HPDE6-E6E7 (cell line): ENCODE measurements around the gene CRABP1.
A peak's percentile ranks its signal among the peaks of the same experiment; 100 is the strongest.

ENCODE experiments used
- DNase-seq: peaks from one replicate; pipeline ENCODE4 v3.0.0; 2011; ENCODE audit warnings: missing footprints; ENCODE audit errors: extremely low spot score

Gene CRABP1

DNA sequence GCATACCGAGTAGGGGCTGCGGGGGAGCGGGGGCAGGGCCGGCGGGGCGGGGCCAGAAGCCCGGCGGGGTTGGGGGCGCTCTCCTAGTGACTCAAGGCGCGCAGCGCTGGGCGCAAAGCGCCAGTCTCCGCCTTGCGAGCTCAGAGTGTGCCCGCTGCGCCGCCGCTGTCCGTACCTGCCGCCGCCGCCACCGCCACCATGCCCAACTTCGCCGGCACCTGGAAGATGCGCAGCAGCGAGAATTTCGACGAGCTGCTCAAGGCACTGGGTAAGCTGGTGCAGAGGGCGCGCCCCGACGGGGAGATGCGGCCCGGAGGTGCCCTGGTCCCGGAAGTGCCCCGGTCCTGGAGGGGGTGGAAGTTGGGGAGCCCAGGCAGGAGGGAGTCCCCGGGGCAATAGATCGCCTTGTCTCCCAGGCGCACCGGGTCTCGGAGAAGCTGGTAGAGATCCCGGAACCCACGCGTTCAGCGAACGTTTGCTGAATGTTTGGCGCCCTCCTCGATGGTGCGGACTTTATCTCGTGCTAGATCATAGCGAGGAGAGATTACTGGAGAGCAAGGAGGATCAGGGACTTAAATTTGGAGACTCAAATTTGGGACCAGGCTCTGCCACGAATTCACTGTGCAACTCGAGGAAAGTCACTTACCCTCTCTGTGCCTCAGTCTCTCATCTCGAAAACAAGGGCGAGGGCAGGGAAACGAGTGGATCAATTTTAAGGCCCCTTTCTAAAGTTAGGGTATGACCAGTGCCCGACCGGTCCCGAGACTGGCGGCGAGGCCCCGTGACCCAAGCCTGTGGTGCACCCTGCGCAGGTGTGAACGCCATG lies at the start of gene CRABP1:
Gene CRABP1 (plus strand): TSS at position 123 of the 826 bp plus-strand sequence. CDS start 76 bp downstream, at position 199.
- DNase-seq: no peak

DNA sequence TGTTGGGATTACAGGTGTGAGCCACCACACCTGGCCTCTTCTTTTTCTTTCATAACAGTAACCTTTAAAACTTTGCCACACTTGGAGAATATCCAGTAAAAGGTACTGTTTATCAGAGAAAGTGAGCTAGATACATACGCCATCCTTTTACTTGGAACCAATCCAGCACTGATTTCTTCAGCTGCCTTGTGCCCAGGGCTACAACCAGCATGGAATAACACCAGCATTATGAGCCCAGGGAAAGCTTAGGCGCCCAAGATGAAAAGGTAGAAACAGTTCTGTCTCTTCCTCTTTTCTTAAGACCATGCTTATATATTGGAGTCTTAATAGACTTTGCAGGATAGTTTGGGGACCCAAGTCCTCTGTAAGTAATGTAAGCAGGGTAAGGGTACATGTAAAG lies 49.1 kb upstream of the CRABP1 start:
- DNase-seq: no peak

GRCh38 chr15:78291698-78292097 lies 48.5 kb upstream of the CRABP1 start:
- DNase-seq: peak; percentile 28

DNA sequence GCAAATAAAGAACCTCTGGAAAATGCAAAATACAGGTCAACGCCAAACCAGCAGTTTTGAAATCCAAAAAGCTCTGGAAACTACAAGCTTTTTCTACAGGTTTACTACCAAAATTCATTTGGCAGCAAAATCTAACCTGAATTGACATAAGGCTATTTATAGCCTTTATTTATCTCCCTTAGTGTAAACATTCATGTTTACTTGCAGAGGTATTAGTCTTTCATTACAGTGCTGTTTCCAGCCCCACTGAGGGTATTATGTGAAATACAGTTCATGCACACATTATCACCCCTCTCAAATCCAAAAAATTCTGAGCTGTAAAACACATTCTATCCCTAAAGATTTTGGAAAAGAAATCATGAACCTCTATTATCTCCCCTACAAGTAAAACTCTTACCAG lies 47.9 kb upstream of the CRABP1 start:
- DNase-seq: no peak

DNA sequence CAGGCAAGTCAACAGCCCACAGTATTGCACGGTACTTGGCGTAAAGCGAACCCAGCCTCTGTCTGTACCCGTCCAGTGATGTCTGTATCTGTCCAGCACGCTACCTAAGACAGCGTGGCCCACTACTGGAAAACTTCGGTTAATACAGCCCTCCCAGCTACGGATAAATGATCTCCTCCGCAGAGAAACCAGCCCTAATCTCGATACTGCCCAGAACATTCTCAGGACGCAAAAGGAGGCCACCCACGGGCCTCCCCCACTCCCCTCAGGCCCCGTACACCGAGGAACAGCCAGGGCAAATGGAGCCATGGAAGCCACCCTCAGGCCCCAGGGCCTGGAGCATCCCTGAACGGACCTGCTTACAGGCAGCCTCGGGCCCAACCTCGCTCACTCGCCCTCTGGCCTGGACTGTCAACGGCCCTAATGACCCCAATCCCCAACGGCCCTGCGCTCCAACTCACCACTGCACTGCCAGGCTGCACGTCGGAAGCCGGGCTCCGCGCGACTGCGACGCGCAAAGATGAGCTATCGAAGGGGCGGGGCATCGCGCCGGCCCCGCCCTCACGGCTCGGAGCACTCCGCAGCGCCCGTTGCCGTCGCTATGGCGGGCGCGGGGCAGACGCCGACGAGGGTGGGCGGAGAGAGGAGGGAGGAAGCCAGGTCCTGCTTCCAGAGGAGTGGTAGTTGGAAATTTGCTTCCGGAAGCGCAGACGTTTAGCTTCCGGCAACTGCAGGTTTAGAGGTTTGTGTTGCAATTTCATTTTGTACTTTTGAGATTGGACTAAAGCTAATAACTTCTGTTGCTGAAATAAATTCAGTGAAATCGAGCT lies 40.8 kb upstream of the CRABP1 start, which contains the start of gene SKIC8:
Gene SKIC8 (minus strand): TSS at position 509 of the 830 bp plus-strand sequence. CDS start 3,923 bp downstream, outside the sequence.
- peak; percentile 90 for DNase-seq

DNA sequence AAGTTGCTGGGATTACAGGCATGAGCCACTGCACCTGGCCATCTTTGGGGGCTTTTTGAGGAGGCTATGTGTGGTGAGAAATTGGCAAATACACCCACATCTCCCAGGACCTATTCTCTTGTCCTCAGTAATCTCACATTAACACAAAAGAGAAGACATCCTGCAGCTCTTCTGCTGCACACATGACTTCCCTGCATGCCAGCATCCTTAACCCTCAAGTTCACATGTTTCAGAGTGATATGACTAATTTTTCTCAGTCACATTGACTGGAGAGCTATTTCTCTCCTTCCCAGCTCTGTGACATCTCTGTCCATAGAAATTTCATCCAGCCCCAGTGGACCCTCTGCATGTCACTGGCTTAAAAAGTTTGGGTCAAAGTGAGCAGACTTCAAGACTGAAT lies 38.8 kb upstream of the CRABP1 start:
- no peak for DNase-seq

DNA sequence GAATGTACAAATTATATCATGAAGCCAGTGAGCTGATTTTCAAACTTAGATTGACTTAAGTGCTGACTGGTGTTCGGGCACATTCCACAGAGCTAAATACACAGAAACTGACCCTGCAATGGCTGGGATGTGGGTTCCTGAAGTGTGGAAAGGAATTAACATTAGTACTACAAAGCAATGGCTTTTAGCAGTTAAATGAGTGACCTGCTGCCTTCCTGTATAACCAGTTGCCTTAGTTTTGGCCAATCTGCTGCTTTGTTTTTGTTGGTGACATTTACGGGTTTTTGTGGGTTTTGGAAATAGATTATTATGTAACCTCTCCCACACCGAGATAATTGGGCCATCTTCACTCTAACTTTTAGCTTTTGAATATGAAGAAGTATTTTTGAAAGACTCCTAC lies 38.3 kb upstream of the CRABP1 start:
- no peak for DNase-seq

GRCh38 chr15:78302579-78303312 lies 37.4 kb upstream of the CRABP1 start:
- DNase-seq: no peak

DNA sequence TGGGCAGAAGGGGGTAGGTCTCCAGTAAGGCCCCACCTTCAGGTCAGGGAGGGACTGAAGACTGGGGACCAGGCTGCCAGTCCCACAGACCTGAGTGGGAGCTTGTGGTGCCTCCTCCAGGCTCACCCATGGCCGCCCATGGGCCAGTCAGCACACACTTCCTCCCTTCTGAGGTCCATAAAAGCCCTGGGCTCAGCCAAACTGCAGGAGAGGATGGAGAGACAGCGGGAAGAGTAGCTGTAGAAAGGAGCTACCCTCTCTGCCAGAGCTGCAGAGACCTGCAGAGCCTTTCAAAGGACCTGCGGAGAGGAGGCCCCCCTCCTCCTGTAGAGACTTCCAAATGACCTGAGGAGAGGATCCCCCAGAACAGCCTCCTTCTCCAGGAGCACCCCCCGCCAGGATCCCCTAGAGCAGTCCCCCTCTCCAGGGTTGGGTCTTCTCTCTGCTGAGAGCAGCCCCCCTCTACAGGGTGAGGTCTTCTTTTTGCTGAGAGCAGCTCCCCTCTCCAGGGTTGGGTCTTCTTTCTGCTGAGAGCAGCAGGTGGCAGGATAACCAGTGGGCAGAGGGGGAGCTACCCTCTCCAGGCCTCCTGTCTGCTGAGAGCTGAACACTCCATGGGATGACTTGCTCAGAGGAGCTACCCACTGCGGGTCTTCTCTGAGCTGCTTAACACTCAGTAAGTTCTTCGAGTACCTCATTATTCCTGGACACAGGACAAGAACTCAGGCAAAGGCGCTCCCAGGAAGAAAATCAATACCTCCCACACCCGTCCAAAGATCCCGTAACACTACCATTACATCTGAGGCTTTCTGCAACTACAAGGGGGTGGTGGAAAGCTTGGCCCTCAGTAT lies 35.7 kb upstream of the CRABP1 start:
- DNase-seq: no peak

DNA sequence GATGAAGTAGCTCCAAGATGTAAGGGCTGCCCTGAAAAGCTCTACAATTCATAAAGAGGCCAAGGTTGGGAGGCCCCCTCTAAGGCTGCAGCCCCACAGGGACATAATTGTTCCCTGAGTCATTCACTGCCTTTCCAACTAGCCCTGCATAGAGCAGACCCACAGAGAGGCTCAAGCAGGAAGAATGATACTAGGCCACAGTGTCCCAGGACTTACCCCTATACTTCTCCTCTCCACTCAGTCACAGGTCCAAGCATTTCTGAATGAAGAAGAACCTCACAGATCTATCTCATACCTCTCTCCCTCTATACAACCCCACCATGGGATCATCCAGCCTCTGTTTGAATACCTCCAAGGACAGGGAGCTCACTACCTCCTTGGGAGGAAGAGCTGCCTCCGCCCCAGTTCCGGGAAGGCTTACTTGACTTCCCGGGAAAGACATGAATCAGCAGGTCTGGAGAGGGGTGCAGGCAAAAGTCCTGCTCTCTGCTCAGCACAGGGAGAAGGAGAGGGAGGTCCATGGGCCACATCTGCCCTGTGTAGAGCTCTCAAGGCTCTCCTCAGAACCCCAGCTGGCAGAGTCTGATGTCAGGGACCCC lies 33.9 kb upstream of the CRABP1 start:
- no peak for DNase-seq

GRCh38 chr15:78307976-78308375 lies 32.2 kb upstream of the CRABP1 start:
- DNase-seq: no peak

DNA sequence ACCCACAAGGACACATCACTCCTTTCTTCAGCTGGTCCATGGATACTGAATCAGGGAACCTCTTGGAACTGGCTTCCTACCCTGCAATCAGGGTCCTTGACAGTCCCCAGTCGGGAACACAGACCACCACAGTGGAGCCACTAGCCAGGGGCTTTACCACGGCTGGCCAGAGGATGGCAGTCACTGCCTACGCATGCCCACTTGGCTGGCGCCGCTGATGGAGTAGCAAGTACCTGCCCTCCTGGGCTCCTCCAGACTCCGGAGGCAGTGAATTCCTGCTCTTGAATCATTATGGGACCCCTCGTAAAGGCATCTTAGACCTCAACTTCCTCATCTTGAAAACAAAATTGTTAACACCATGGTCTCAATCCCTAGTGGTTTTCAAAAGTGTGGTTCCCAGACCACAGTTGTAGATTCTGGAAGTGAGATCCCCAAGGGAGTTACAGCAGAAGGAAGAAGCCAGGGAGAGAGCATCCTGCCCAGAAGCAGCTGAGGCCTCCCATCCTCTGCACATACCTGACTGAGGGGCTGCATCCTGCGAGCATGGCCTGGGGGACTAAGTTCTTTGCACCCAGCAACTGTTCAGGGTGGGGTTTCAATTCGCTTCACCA lies 31.6 kb upstream of the CRABP1 start:
- DNase-seq: peak; percentile 63

DNA sequence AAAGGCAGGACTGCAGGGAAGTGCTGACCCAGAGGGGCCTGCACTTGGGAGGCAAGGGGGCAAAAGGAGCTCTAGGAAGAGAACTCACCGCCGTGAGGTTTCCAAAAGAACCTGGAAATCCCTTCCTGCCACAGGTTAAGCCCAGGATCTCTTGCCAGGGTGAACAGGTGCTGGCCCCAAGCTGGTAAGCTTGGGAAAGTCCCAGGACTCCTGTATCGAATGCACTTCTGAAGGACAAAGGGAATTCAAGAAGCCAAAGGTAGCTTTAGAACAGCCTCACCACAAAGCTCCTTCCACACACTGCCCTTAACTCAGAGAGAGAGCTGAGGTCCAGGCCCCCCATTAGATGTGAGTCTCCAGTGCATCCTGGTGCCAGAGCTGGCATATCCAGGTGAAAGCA lies 28.9 kb upstream of the CRABP1 start:
- no peak for DNase-seq

DNA sequence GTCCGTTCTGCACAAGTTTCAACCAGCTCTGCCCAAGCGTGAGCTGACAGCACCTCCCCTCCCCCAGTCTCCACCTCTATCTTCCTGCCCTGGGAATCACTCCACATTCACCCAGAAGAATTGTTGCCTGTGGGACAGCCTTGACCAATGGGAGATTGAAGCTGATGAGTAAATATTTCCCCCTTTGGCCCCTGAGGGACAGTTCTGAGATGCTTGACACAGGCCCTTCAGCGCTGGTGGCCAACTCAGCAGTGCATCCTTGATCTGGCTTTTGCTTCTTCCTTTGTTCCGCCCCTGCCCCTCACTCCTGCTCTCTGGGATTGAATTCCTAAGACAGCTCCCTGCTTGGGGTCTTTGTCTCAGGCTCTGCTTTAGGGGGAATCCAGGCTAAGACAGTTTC lies 27.6 kb upstream of the CRABP1 start:
- no peak for DNase-seq

DNA sequence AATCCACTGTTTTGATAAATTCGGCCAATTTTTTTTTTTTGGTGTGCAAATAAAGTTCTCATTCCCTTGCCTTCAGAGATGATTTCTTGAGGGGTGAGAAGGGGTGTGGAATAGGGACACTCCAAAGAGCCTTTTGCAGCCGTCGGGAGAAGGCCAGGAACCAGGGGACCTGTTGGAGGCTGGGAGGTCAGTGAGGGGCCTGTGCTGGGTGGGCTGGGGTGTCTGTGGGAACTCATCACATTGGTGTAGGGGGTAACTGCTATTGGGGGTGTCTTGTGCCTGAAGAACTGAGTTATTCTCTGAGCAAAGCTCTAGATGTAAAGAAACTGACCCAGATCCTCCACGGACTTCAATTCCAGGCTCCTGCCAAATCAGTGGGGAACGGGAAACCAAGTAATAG lies 27.2 kb upstream of the CRABP1 start:
- no peak for DNase-seq

DNA sequence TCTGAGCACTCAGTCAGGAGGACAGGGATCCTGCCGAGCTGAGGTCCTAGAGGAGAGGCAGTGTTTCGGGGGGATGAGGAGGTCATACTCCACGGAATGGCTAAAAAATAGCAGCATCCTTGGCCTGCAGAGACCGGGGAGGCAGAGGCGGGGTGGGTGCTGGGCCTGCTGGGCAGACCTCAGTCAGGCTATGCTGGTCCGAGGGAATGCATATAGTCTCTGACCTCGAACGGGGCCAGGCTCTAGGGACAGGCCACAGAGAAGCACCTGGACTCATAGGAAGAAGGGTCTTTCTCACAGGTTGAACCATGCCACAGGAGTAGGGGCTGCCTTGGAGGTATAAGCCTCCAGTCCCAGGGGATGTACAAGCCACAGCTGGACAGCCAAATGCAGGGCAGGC lies 26.8 kb upstream of the CRABP1 start:
- DNase-seq: no peak

DNA sequence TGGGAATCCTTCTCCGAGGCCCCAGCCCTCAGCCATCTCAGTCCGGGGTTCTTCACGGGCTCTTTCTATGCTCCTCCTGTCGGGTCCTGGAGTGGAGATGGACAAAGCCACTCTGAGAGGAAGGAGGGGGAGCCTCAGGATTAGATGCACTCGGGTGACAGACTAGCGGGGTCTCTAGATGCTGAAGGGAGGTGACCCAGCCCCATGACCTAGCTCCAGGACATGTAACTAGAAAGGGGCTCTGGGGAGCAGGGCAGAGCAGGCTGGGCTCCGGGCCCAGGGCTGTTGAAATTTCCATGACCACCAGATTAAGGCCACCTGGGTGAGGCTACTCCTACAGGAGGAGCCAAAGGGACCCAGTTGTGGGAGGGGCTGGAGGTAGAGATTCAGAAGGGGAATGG lies 26.0 kb upstream of the CRABP1 start:
- no peak for DNase-seq

GRCh38 chr15:78315686-78316282 lies 24.4 kb upstream of the CRABP1 start:
- DNase-seq: no peak

DNA sequence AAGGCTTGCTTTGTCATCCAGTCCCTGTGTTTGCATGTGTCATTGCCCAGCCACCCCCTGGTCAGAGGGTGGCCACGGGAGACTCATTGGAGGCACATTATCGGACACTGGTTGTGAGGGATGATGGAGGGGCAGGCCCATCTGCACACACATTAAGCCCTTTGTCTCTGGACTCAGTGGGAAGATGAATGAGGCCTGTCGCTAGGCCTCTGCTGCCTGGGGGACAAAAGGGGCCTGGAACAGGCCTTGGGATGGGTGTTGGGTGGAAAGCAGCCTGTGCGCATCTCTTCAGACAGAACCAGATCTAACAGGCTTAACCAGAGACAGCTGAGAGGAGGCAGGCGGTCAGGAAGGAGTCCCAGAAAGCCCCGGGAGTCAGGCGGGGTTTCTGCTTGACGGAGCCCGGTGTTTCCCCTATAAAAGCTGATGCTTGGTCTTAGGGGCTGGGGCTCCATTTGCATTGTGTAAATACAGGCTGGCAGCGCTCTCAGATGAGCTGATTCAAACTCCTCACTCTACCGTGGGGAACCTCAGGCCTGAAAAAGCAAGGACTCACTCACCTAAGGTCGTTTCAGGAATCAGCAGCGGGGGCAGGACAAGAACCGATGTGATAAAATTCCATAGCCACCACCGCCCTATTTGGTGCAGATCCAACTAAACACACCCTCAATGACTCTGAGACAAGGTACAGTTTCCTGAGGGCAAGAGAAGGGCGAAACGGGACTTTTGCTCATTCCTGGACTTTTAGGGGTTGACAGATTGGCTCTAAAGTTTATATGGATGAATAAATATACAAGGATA lies 23.7 kb upstream of the CRABP1 start:
- no peak for DNase-seq
